PC-3 (cell line): Measurements from ENCODE around the gene KSR1. TPM values are rescaled to one million over a fixed set of nuclear protein-coding genes. Genes with fewer than 3 reads are reported as not detected.

Experiments
- ATAC-seq: fragments of 200-7000 bp; cut with Tn5 transposase; 2 replicates; pipeline ENCODE4 v1.9.1; 2020; ENCODE audit warnings: mild to moderate bottlenecking, moderate library complexity
- BruUV-seq: library from RNA; stranded (reverse); fragments of 400-500 nt; replicated peaks from 2 replicates; lab custom pipeline; 2021; lab: Mats Ljungman, UMichigan
- CTCF ChIA-PET: fragments of 300-600 bp; sonication (Branson Sonifier 250); formaldehyde crosslinking; loops from one replicate; lab custom pipeline; 2022; ENCODE audit warnings: antibody characterized with exemption; lab: Charles Lee
- POLR2A ChIA-PET: fragments of 300-600 bp; sonication (Branson Sonifier 250); formaldehyde crosslinking; loops from one replicate; lab custom pipeline; 2022; ENCODE audit warnings: antibody characterized with exemption; ENCODE audit not compliant: unreplicated experiment; lab: Charles Lee
- DNase-seq: peaks from one replicate; pipeline ENCODE4 v3.0.0-alpha.2; 2015
- H2AFZ ChIP-seq: fragments of 300-600 bp; sonication (generic); 2 replicates; pipeline ENCODE4 v1.6.0; 2016; ENCODE audit warnings: antibody characterized with exemption, low read length
- H3F3A ChIP-seq: fragments of 300-600 bp; sonication (generic); one replicate; pipeline ENCODE4 v1.6.0; 2017; ENCODE audit warnings: antibody characterized with exemption, low read length, control low read depth, mild to moderate bottlenecking; ENCODE audit not compliant: unreplicated experiment
- H3K27ac ChIP-seq: fragments of 300-600 bp; sonication (generic); 2 replicates; pipeline ENCODE4 v1.5.1; 2016; ENCODE audit warnings: mild to moderate bottlenecking, low read length
- H3K27me3 ChIP-seq: fragments of 300-600 bp; sonication (generic); 2 replicates; pipeline ENCODE4 v1.6.1; 2016; ENCODE audit warnings: low read length, mixed read lengths
- H3K36me3 ChIP-seq: fragments of 300-600 bp; sonication (generic); 2 replicates; pipeline ENCODE4 v1.6.1; 2016; ENCODE audit warnings: low read depth, mixed run types, low read length, mixed read lengths
- H3K4me1 ChIP-seq: fragments of 300-600 bp; sonication (generic); 2 replicates; pipeline ENCODE4 v1.5.1; 2016; ENCODE audit warnings: low read length; ENCODE audit not compliant: insufficient read depth
- H3K4me2 ChIP-seq: fragments of 300-600 bp; sonication (generic); 2 replicates; pipeline ENCODE4 v1.6.0; 2016; ENCODE audit warnings: low read length
- H3K4me3 ChIP-seq: fragments of 300-600 bp; sonication (generic); 2 replicates; pipeline ENCODE4 v1.5.1; 2016; ENCODE audit warnings: mild to moderate bottlenecking, low read length, mixed read lengths
- H3K79me2 ChIP-seq: fragments of 300-600 bp; sonication (generic); 2 replicates; pipeline ENCODE4 v1.6.1; 2017; ENCODE audit warnings: low read length, mixed read lengths
- H3K9ac ChIP-seq: fragments of 300-600 bp; sonication (generic); 2 replicates; pipeline ENCODE4 v1.6.0; 2016; ENCODE audit warnings: mild to moderate bottlenecking, low read length
- H3K9me2 ChIP-seq: fragments of 300-600 bp; sonication (generic); replicated peaks from 2 replicates; pipeline ENCODE4 v1.6.1; 2016; ENCODE audit warnings: mixed run types, low read length, mixed read lengths
- H3K9me3 ChIP-seq: fragments of 300-600 bp; sonication (generic); 2 replicates; pipeline ENCODE4 v1.6.1; 2016; ENCODE audit warnings: low read length, mixed read lengths
- H4K20me1 ChIP-seq: fragments of 300-600 bp; sonication (generic); 2 replicates; pipeline ENCODE4 v1.6.1; 2016; ENCODE audit warnings: low read length, mixed read lengths
- CTCF ChIP-seq: fragments of 300-600 bp; sonication (generic); conservative IDR thresholded peaks from 2 replicates; pipeline ENCODE4 v1.5.1; 2017; ENCODE audit warnings: antibody characterized with exemption, low read depth, mild to moderate bottlenecking, low read length
- EZH2 ChIP-seq: fragments of 300-600 bp; sonication (generic); IDR thresholded peaks from one replicate; pipeline ENCODE4 v1.6.1; 2017; ENCODE audit warnings: antibody characterized with exemption, mild to moderate bottlenecking, low read length; ENCODE audit not compliant: unreplicated experiment
- EZH2phosphoT487 ChIP-seq: fragments of 300-600 bp; sonication (generic); IDR thresholded peaks from 2 replicates; pipeline ENCODE4 v1.6.1; 2018; ENCODE audit warnings: mild to moderate bottlenecking, antibody characterized with exemption, low read length, borderline replicate concordance
- intact Hi-C: fragments of 100-400 bp; cut with micrococcal nuclease; formaldehyde crosslinking; loops from 2 replicates; pipeline ENCODE4 v1.9.0; 2023
- total RNA-seq: library from RNA; depleted of rRNA; stranded (reverse); fragments of >200 nt; gene quantifications from 2 replicates; pipeline ENCODE4 v1.2.3, GENCODE V29; 2014

KSR1 gene
- total RNA-seq, 1 experiment from 2014 or later = 1.0 TPM

GRCh38 chr17:27573971-27574525, 117.8 kb downstream of the KSR1 start:
- ChIA-PET POLR2A (no interaction called here), CTCF (no interaction called here)
- TF ChIP-seq EZH2 = no peak
- no peak for TF ChIP-seq CTCF
- TF ChIP-seq EZH2phosphoT487 = no peak
- ATAC-seq = no peak
- Histone ChIP-seq H3K27me3 (no peaks in the 10 kb centered on the region), H2AFZ (no peak overlapping the region), H3K9ac (no peak overlapping the region), H3K79me2 (no peaks in the 10 kb centered on the region), H3K4me2 (no peak overlapping the region), H3K4me1 (peaks cover 13% of the 10 kb centered on the region; the same call in 1 of the 2 replicates), H4K20me1 (no peaks in the 10 kb centered on the region), H3K9me3 (no peaks in the 10 kb centered on the region), H3F3A (no peaks in the 10 kb centered on the region), H3K9me2 (no peaks in the 10 kb centered on the region), H3K36me3 (no peaks in the 10 kb centered on the region), H3K27ac (no peak overlapping the region), H3K4me3 (no peak overlapping the region)
- peak; percentile 16 for DNase-seq
- intact Hi-C loops = no loop called here
- BruUV-seq = no TSS peak

DNA sequence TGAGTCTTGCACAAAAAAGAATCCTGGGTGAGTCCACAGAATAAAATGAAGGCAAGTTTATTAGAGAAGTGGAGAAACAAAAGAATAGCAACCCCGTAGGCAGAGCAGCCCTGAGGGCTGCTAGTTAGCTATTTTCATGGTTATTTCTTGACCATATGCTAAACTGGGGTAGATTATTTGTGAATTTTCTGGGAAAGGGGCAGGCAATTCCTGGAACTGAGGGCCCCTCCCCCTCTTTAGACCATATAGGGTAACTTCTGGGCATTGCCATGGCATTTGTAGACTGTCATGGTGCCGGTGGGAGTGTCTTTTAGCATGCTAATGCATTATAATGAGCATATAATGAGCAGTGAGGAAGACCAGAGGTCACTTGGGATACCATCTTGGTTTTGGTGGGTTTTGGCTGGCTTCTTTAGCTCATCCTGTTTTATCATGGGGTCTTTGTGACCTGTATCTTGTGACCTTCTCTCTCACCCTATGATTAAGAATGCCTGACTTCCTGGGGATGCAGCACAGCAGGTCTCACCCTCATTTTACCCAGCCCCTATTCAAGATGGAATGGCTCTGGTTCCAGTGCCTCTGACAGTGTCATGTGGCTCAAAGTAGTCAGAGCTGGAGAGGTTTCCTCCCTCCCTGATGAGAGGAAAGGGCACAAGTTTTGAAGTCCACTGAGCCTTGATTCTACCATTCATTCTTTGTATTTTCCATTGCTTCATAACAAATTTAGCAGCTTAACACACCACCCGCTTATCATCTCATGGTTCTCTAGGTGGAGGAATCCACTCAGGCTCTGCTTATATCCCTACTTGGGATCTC, 119.1 kb downstream of the KSR1 start:
- POLR2A ChIA-PET = no interaction called here
- Histone ChIP-seq H3K36me3 (no peaks in the 10 kb centered on the region), H3K9me2 (no peaks in the 10 kb centered on the region), H3K4me3 (no peak overlapping the region), H3K27ac (no peak overlapping the region), H3F3A (no peaks in the 10 kb centered on the region), H3K79me2 (no peaks in the 10 kb centered on the region), H3K9me3 (no peaks in the 10 kb centered on the region), H2AFZ (no peak overlapping the region), H3K9ac (no peak overlapping the region), H3K27me3 (no peaks in the 10 kb centered on the region), H3K4me2 (no peak overlapping the region), H3K4me1 (peaks cover 13% of the 10 kb centered on the region; the same call in 1 of the 2 replicates), H4K20me1 (no peaks in the 10 kb centered on the region)
- CTCF ChIA-PET = no interaction called here
- no peak for TF ChIP-seq EZH2phosphoT487
- no peak for TF ChIP-seq EZH2
- TF ChIP-seq CTCF = no peak
- intact Hi-C loops = no loop called here
- BruUV-seq = no TSS peak
- ATAC-seq = no peak
- no peak for DNase-seq

GRCh38 chr17:27575912-27576252, 119.6 kb downstream of the KSR1 start:
- ATAC-seq = no peak
- Histone ChIP-seq H2AFZ (no peak overlapping the region), H3K36me3 (no peaks in the 10 kb centered on the region), H3K79me2 (no peaks in the 10 kb centered on the region), H4K20me1 (no peaks in the 10 kb centered on the region), H3K27ac (no peak overlapping the region), H3K9me2 (no peaks in the 10 kb centered on the region), H3K27me3 (no peaks in the 10 kb centered on the region), H3K4me1 (peaks cover 13% of the 10 kb centered on the region; the same call in 1 of the 2 replicates), H3F3A (no peaks in the 10 kb centered on the region), H3K4me2 (no peak overlapping the region), H3K9me3 (no peaks in the 10 kb centered on the region), H3K9ac (no peak overlapping the region), H3K4me3 (no peak overlapping the region)
- TF ChIP-seq EZH2 = no peak
- no peak for TF ChIP-seq EZH2phosphoT487
- TF ChIP-seq CTCF = no peak
- no peak for DNase-seq
- intact Hi-C loops = no loop called here
- ChIA-PET CTCF (no interaction called here), POLR2A (no interaction called here)
- no TSS peak for BruUV-seq
